GM18867 (cell line): ENCODE data around the gene HSDL2.
"Not testable (repeated sequence)": the region's sequence is repeated elsewhere in the genome, so short reads cannot be mapped to it uniquely, and the experiment has no call there.

Experiments used
- ATAC-seq: cut with Tn5 transposase; IDR thresholded peaks from one replicate; pipeline ENCODE4 v1.9.1; 2021; ENCODE audit warnings: mild to moderate bottlenecking, moderate library complexity; ENCODE audit not compliant: unreplicated experiment

Gene HSDL2

DNA sequence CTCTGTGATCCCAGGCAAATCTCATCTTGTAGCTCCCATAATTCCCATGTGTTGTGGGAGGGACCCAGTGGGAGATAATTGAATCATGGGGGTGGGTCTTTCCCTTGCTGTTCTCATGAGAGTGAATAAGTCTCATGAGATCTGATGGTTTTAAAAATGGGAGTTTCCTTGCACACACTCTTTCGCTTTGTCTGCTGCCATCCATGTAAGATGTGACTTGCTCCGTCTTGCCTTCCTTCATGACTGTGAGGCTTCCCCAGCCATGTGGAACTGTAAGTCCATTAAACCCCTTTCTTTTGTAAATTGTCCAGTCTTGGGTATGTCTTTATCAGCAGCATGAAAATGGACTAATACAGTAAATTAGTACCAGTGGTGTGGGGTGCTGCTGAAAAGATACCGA lies 14.7 kb upstream of the HSDL2 start:
- ATAC-seq = not testable (repeated sequence)

DNA sequence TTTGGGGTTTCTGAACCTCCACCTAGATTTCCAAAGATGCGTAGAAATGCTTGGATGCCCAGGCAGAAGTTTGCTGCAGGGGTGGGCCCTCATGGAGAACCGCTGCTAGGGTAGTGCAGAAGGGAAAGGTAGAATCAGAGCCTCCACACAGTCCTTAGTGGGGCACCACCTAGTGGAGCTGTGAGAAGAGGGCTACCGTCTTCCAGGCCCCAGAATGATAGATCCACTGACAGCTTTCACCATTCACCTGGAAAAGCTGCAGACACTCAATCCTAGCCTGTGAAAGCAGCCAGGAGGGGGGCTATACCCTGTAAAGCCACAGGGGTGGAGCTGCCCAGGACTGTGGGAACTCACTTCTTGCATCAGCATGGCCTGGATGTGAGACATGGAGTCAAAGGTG lies 13.3 kb upstream of the HSDL2 start:
- no peak for ATAC-seq

DNA sequence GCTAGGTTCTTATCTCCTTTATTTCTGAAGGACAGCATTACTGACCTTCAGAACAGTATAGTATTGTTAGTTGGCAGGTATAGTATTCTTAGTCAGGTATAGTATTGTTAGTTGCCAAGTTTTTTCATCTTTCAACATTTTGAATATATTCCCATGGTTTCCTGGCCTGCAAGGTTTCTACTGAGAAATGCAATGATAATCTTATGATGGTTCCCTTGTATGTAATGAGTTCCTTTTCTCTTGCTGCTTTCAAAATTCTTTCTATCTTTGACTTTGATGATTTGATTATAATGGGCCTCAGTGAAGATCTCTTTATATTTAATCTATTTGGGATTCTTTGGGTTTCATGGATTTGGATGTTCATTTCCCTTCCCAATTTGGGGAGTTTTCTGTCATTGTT lies 12.4 kb upstream of the HSDL2 start:
- no peak for ATAC-seq

DNA sequence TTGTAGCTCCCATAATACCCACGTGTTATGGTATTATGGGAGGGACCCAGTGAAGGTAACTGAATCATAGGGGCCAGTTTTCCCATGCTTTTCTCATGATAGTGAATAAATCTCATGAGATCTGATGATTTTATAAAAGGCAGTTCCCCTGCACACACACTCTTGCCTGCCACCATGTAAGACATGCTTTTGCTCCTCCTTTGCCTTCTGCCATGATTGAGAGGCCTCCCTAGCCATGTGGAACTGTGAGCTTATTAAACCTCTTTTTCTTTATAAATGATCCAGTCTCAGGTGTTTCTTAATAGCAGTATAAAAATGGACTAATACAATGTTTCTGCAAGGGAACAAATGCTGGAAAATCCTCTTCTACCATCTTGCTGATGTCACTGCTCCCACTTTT lies 10.1 kb upstream of the HSDL2 start:
- ATAC-seq = no peak

DNA sequence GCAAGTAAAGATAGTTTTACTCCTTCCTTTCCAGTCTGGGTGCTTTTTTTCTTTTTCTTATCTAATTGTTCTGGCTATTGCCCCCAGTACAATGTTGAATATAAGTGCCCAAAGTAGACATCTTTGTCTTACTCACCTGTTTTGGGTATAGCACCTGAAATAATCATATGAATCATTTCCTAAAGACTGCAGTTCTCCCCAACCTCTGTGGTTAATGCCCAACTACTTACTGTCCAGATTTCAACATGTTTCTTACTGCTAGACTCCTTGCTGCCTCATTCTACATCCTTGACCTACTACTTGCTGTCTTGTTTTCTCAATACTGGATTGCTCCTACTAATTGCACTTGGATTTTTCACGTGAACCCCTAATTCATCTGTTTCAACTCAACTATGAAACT lies 8.8 kb upstream of the HSDL2 start:
- no peak for ATAC-seq

DNA sequence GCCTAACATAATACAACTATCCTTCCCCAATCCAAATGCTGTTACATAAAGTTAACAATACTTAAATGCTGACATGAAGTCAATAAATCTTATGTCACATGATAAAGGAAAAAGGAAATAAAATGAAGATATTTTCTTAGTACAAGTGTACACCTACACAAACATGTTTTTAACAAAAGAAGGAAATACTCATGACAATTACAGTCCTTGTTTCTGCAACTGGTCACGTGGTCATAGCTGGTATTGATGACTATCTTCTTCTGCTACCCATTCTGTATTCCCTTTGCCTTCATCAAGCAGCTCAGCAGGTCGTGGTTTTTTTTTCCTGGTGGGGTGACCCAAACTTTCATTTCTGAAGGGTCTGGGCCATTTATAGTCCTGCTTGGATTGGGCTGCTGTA lies 6.2 kb upstream of the HSDL2 start:
- not testable (repeated sequence) for ATAC-seq

DNA sequence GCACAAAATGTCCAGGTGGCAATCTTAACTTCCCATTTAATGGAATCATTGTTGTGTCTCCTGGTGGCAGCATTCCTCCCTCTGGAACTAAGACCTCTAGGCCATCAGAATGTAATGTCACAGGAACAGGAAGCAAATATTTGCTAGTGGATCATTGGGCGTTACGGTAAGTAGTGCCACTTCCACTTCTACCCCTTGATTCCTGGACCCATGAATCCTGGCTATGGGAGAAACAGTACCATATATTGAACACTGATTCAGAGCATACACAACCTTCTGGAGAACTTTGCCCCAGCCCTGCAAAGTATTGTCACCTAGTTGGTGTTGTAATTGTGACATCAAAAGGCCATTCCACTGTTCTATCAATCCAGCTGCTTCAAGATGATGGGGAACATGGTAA lies 5.7 kb upstream of the HSDL2 start:
- not testable (repeated sequence) for ATAC-seq

DNA sequence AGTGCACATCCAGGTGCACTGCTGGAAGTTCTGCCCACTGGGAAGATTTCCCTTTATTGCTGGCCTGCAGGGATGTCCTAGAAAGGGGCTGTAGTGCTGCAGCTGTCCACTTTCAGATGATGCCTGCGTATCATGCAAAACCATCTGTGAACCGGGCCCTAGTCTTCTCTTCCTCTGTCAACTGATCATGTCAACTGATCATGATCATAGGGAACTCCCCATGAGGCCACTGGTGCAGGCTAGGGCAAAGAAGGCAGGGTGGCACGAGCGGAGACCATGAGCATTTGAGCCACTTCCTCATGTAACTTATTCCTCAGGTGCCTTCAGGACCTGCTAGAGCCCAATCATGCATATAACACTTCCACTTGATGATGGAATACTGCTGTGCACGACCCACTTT lies 4.5 kb upstream of the HSDL2 start:
- no peak for ATAC-seq

DNA sequence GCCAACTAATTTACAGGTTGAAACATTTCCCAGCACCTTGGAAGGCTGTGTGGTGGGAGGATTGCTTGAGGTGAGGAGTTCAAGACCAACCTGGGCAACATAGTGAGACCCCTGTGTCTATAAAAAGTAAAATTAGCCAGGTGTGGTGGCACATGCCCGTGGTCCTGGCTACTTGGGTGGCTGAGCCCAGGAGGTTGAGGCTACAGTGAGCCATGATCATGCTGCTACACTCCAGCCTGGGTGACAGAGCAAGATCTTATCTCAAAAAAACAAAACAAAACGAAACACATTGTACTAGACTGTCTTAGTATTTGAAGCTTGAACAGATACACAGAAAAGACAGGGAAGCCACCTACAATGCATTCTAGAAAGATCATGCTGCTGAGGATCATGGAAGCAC lies 2.8 kb upstream of the HSDL2 start:
- no peak for ATAC-seq

DNA sequence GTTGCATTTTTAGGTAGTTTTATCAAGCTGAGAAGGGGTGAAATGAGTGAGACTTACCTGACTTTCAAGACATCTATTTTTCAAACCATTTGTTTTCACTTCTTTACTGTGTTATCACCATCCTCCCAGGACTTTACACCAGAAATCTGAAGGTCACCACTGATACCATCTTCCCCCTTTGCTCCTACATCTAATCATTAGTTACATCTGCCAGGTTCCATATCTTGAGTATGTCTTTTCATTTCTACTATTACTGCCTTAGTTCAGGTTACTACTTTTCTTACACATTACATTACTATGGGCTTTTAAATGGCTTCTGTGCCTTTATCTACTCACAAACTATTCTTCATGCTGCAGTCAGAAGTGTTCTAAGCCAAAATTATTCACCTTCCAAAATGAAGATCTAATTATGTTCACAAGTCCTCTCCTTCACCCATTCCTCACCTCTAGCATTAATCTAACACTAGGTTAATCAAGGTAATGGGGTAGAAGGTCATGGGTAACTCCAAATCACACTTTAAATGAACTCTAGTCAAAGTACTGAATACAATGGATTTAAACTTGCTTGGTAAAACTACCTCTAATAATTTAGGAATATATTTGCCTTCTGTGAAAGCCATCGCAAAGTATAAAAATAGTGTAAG lies 2.1 kb upstream of the HSDL2 start:
- no peak for ATAC-seq

DNA sequence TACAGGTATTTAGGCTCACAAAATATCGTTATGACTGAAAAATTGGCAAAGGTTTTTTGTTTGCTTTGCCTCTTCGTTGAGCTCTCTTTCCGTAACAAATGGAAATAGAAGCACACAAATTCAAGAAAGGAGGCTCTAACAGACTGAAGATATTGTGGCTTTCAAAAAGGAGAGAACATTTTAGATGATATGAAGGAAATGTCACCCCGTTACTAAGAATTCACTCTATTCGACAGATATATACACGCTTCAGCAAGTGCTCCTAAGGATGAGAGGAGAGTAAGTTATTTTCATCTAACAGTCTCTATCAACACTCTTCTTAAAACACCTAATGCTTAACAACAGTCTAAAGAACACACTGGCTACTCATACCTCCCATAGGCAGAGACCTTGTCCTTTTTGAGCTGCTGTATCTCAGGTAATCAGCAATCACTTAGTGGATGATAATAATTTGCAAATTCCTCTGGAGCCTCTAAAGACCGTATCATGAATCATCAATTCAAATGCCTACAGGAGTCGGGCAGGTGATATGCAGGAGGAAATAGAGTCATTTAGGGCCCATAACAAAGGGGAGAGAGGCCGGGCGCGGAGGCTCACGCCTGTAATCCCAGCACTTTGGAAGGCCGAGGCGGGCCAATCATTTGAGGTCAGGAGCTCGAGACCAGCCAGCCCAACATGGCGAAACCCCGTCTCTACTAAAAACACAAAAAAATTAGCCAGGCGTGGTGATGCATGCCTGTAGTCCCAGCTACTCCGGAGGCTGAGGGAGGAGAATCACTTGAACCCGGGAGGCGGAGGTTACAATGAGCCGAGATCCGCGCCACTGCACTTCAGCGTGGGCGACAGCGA lies 1.4 kb upstream of the HSDL2 start:
- ATAC-seq = peak; percentile 10

DNA sequence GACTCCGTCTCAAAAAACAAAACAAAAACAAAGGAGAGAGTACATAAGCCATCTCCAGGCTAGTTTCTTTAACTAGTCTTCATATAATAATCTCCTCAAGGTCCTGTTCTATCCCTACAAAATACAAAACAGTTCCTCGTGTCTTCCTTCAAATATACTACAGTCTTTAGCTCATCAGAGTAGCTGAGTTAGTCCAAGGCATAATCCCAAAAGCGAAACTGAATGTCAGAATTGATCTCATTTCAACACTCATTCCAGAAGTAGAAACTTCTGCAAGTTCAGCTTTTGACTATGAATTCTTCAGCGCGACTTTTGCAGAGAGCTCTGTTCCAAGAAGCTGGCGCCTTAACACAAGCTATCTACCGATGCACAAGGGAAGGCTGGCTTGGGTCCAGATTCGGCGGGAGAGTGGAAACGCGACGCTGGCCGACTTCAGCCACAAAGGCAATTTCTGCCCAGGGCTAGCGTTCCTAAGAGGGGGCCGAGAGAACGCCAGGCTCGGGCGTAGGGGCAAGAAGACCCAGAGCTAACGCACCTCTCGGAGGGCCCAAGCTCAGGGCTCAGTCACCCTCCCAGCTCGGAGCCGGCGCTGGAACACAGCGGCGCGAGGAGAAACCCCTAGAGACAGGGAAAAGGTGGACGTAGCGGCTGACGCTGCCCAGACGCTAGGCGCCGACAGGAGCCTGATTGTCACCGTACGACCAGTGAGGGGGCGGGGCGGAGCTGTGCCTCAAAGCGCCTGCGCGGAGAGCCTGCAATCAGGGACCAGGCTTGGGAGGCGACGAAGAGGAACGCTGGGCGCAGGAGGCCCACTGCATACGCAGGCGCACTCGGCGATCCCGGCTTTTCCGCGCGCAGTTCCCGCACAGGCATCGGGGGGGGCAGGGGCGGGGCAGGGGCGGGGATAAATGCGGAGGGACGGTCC lies 469 bp upstream of the HSDL2 start:
- ATAC-seq = peak; percentile 87

DNA sequence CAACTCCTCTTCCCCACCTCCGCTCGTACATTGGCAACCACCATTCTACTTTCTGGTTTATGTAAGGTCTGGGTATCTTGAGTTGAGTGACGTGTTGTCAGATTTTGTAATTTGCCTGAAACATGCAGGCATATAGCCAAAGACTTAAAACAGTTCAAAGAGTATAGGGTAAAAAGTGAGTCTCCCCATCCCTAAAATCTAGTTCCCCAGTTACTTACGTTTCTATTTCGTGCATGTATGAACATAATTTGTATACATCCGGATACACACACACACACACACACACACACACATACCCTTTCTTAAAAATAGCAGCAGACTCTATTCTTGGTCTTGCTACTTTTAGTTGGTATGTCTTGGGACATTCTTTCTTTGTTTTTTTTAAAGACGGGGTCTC lies 915 bp downstream of the HSDL2 start:
- ATAC-seq = no peak

DNA sequence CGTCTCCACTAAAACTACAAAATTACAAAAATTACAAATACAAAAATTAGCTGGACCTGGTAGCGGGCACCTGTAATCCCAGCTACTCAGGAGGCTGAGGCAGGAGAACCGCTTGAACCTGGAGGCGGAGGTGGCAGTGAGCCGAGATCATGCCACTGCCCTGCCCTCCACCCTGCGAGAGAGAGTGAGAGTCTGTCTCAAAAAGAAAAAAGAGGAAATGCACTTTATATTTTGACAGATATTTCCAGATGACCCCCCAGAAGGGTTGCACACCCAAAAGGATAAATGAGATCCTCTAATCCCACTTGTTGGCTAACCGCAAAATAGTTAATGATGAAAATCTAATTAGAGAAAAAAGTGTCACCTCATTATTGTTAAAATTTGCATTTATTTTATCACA lies 2.2 kb downstream of the HSDL2 start:
- ATAC-seq = no peak

DNA sequence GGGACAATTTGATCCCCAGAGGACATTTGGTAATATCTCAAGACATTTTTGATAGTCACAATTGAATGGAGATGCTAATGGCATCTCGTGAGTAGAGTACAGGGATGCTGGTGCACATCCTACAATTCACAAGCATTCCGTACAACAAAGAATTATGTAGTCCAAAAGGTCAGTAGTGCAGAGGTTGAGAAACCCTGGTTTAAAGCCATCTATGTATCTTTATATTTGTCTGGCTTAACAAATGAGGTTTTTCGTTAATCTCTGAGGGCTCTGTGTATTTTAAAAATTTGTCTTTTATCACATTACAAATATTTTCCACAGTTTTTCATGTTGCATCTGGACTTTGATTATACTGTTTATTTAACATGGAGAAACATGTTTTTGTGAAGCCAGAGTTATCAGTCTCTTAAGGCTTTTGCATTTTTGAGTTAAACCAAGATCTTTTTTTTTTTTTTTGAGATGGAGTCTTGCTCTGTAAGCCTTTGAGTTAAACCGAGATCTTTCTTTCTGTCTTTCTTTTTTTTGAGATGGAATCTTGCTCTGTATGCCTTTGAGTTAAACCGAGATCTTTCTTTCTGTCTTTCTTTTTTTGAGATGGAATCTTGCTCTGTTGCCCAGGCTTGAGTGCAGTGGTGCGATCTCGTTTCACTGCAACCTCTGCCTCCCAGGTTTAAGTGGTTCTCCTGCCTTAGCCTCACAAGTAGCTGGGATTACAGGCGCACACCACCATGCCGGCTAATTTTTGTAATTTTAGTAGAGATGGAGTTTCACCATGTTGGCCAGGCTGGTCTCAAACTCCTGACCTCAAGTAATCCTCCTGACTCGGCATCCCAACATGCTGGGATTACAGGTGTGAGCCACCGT lies 2.8 kb downstream of the HSDL2 start:
- no peak for ATAC-seq

DNA sequence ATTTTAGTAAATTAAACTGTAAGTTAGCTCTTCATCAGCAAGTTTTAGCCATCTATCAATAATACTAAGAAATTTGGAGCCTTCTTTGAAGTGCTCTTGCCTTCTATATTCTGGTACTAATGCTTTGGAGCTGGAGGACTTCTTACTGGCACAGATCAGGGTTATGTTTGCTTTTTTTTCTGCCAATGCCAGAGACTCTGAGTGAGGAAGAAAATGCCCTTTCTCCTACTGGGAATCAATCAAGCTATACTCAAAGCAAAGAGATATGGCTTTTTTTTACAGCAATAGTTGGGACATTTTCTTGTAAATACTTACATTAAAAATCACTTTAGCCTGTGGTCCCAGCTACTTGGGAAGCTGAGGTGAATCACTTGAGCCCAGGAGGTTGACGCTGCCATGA lies 4.3 kb downstream of the HSDL2 start:
- ATAC-seq = no peak

DNA sequence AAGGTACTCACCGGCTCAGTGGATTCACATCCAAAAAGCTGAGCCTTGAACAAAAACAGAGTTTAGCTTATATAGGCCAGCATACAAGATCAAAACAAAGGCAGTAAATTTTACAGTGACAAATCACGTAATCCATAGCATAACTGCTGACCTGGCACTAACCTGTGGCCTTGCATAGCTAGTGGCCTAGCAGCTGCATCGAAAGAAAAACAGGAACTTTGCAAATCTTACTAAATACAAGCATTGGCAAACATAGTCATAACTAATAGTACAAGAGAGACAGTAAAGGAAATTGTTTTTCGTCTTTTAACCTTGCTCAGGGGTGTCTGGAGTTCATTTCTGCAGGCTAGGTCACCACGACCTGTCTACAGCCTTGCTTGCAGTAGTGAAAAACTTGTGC lies 4.8 kb downstream of the HSDL2 start:
- ATAC-seq = no peak

DNA sequence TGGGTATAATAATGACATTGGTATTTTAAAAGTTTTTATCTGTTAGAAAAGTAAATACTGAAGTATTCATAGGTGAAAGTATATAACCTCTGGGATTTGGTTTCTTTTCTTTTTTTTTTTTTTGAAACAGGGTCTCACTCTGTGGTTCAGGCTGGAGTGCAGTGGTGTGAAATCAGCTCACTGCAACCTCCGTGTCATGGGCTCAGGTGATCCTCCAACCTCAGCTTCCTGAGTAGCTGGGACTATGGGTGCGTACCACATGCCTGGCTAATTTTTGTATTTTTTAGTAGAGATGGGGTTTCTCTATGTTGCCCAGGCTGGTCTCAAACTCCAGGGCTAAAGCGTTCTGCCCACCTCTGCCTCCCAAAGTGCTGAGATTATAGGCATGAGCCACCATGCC lies 7.2 kb downstream of the HSDL2 start:
- no peak for ATAC-seq

DNA sequence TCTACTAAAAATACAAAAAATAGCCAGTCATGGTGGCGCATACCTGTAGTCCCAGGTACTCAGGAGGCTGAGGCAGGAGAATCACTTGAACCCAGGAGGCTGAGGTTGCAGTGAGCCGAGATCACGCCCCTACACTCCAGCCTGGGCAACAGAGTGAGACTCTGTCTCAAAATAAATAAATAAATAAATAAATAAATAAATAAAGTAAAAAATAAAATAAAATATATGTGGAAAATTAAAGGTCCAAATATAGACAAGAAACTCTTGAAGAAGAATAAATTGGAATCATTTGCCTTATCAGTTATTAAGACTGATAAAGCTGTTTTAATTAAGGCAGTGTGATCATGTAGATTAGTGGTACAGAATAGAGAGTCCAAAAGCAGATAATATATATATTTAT lies 10.0 kb downstream of the HSDL2 start:
- ATAC-seq = not testable (repeated sequence)

DNA sequence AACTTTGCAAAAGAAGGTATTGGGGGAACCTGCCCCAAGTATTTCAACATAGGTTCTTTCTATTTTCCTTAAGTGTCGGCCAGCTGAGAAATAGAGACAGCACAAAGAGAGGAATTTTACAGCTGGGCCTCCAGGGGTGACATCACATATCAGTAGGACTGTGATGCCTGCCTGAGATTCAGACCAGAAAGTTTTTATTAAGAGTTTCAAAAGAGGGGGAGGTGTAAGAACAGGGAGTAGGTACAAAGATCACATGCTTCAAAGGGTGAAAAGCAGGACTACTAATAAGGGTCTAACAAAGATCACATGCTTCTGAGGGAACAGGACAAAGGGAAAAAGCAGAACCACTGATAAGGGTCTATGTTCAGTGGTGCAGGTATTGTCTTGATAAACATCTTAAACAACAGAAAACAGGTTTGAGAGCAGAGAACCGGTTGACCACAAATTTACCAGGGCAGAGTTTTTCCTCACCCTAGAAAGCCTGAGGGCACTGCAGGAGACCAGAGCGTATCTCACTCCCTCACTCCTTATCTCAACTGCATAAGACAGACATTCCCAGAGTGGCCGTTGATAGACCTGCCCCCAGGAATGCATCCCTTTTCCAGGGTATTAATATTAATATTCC lies 12.1 kb downstream of the HSDL2 start:
- ATAC-seq = not testable (repeated sequence)
